ENCODE measurements around the gene CNTN5.

DNA sequence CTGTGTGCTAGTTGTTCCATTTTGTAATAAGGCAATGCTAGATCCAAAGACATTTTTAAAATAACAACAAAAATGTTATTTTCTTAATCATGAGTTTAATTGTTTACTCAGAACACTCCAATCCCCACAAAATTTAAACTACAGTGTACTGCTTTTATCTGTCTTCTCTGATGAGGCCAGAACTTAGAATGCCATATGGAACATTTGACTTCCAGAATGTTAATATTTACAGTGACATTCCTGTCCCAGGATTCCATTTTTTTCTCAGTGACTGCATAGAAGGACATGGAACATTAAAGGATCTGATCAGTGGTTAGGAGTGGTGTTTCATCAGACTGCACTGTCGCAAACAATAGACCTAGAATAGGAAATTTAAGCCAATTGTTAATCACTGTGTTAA lies 1171.4 kb downstream of the CNTN5 start:
- TF ChIP-seq, protein P1, sequence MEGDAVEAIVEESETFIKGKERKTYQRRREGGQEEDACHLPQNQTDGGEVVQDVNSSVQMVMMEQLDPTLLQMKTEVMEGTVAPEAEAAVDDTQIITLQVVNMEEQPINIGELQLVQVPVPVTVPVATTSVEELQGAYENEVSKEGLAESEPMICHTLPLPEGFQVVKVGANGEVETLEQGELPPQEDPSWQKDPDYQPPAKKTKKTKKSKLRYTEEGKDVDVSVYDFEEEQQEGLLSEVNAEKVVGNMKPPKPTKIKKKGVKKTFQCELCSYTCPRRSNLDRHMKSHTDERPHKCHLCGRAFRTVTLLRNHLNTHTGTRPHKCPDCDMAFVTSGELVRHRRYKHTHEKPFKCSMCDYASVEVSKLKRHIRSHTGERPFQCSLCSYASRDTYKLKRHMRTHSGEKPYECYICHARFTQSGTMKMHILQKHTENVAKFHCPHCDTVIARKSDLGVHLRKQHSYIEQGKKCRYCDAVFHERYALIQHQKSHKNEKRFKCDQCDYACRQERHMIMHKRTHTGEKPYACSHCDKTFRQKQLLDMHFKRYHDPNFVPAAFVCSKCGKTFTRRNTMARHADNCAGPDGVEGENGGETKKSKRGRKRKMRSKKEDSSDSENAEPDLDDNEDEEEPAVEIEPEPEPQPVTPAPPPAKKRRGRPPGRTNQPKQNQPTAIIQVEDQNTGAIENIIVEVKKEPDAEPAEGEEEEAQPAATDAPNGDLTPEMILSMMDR (IDR thresholded peaks at IDR 0.05): no peak
- no peak for TF ChIP-seq POLR2A (IDR thresholded peaks at IDR 0.05)

Measured in esophagus squamous epithelium (tissue), 4 donors.